Central memory CD8-positive, alpha-beta T cell (primary cell): Measurements from ENCODE around the gene UBE2A.

Source experiments
- ATAC-seq: fragments of 150-1000 bp; cut with Tn5 transposase; replicated peaks from 2 replicates; pipeline ENCODE4 v1.10.0; 2022; ENCODE audit warnings: mild to moderate bottlenecking, moderate FRiP score, moderate number of reproducible peaks; ENCODE audit not compliant: poor library complexity, severe bottlenecking; ENCODE audit errors: extremely low read depth
- DNase-seq, 2 donors: peaks; one replicate each; pipeline ENCODE4 v3.0.0; 2021; ENCODE audit warnings: low spot score in 2 of 2
- H3K27ac Mint-ChIP-seq: one replicate; pipeline ENCODE4 v1.8.0; 2022; ENCODE audit warnings: low read depth, mild to moderate bottlenecking, moderate library complexity, mixed read lengths
- H3K27me3 Mint-ChIP-seq: one replicate; pipeline ENCODE4 v1.8.0; 2022; ENCODE audit warnings: mixed read lengths
- H3K36me3 Mint-ChIP-seq: one replicate; pipeline ENCODE4 v1.8.0; 2022; ENCODE audit warnings: mild to moderate bottlenecking, moderate library complexity, mixed read lengths; ENCODE audit not compliant: insufficient read depth
- H3K4me1 Mint-ChIP-seq: one replicate; pipeline ENCODE4 v1.8.0; 2022; ENCODE audit warnings: mixed read lengths
- H3K4me3 Mint-ChIP-seq: one replicate; pipeline ENCODE4 v1.8.0; 2022; ENCODE audit warnings: mild to moderate bottlenecking, moderate library complexity, mixed read lengths
- H3K9me3 Mint-ChIP-seq: one replicate; pipeline ENCODE4 v1.8.0; 2022; ENCODE audit warnings: mixed read lengths

Gene UBE2A

GRCh38 chrX:119579414-119579813 lies 5.1 kb downstream of the UBE2A start:
- Mint-ChIP-seq H3K27ac (no peak overlapping the region), H3K27me3 (no peaks in the 10 kb centered on the region), H3K36me3 (peaks cover 16% of the 10 kb centered on the region), H3K4me3 (no peak overlapping the region), H3K9me3 (no peaks in the 10 kb centered on the region), H3K4me1 (peaks cover 8% of the 10 kb centered on the region)
- DNase-seq = no peak
- ATAC-seq = no peak

GRCh38 chrX:119583431-119584059 lies 9.2 kb downstream of the UBE2A start:
- DNase-seq = no peak
- Mint-ChIP-seq H3K4me3 (no peak overlapping the region), H3K36me3 (peaks cover 15% of the 10 kb centered on the region), H3K9me3 (no peaks in the 10 kb centered on the region), H3K27me3 (no peaks in the 10 kb centered on the region), H3K27ac (peak overlapping the region; percentile 61), H3K4me1 (peaks cover 8% of the 10 kb centered on the region)
- no peak for ATAC-seq

GRCh38 chrX:119589810-119590209 lies 15.4 kb downstream of the UBE2A start:
- H3K4me3 Mint-ChIP-seq = no peak overlapping the region
- H3K4me1 Mint-ChIP-seq = peaks cover 7% of the 10 kb centered on the region
- ATAC-seq (no peak), DNase-seq (no peak)
- H3K36me3 Mint-ChIP-seq = peaks cover 35% of the 10 kb centered on the region
- no peaks in the 10 kb centered on the region for H3K9me3 Mint-ChIP-seq
- peak overlapping the region; percentile 35 for H3K27ac Mint-ChIP-seq
- H3K27me3 Mint-ChIP-seq = no peaks in the 10 kb centered on the region

- H3K4me1 Mint-ChIP-seq = peaks cover 20% of the 10 kb centered on the region
- DNase-seq = no peak
- no peak for ATAC-seq
- H3K36me3 Mint-ChIP-seq = peaks cover 25% of the 10 kb centered on the region
- H3K27me3 Mint-ChIP-seq = no peaks in the 10 kb centered on the region
- no peak overlapping the region for H3K4me3 Mint-ChIP-seq
- no peak overlapping the region for H3K27ac Mint-ChIP-seq
- H3K9me3 Mint-ChIP-seq = no peaks in the 10 kb centered on the region
Measured at GRCh38 chrX:119602701-119603255, 28.4 kb downstream of the UBE2A start.

GRCh38 chrX:119604766-119605463 lies 30.6 kb downstream of the UBE2A start:
- H3K9me3 Mint-ChIP-seq = no peaks in the 10 kb centered on the region
- no peaks in the 10 kb centered on the region for H3K27me3 Mint-ChIP-seq
- no peak for ATAC-seq
- peaks cover 22% of the 10 kb centered on the region for H3K36me3 Mint-ChIP-seq
- peaks cover 21% of the 10 kb centered on the region for H3K4me1 Mint-ChIP-seq
- H3K4me3 Mint-ChIP-seq = peak overlapping the region; percentile 93
- H3K27ac Mint-ChIP-seq = peak overlapping the region; percentile 95
- DNase-seq = no peak

- ATAC-seq (peak; percentile 62), DNase-seq (peak in 1 of 2 donors; percentile 19)
- Mint-ChIP-seq H3K9me3 (no peaks in the 10 kb centered on the region), H3K4me1 (peaks cover 26% of the 10 kb centered on the region), H3K27ac (peak overlapping the region; percentile 95), H3K27me3 (no peaks in the 10 kb centered on the region), H3K4me3 (peak overlapping the region; percentile 93), H3K36me3 (peaks cover 17% of the 10 kb centered on the region)
Measured at GRCh38 chrX:119605464-119606279, 31.3 kb downstream of the UBE2A start.

- DNase-seq = peak; percentile 79 to 88
- H3K27me3 Mint-ChIP-seq = no peaks in the 10 kb centered on the region
- H3K4me1 Mint-ChIP-seq = peaks cover 26% of the 10 kb centered on the region
- H3K9me3 Mint-ChIP-seq = no peaks in the 10 kb centered on the region
- peak; percentile 85 for ATAC-seq
- H3K36me3 Mint-ChIP-seq = peaks cover 14% of the 10 kb centered on the region
- peak within 1 kb of the TSS; percentile 93 for H3K4me3 Mint-ChIP-seq
- H3K27ac Mint-ChIP-seq = peak within 1 kb of the TSS; percentile 95
Measured at GRCh38 chrX:119606280-119607017, 32.1 kb downstream of the UBE2A start, which contains the start of gene NKRF. Gene NKRF, minus strand, starts transcription at chrX:119606424.

- DNase-seq (no peak), ATAC-seq (no peak)
- Mint-ChIP-seq H3K4me3 (peak overlapping the region; percentile 93), H3K27me3 (no peaks in the 10 kb centered on the region), H3K9me3 (no peaks in the 10 kb centered on the region), H3K27ac (peak overlapping the region; percentile 95), H3K4me1 (peaks cover 21% of the 10 kb centered on the region), H3K36me3 (peaks cover 14% of the 10 kb centered on the region)
Measured at GRCh38 chrX:119607018-119607389, 32.6 kb downstream of the UBE2A start.

- no peak overlapping the region for H3K27ac Mint-ChIP-seq
- ATAC-seq = no peak
- H3K36me3 Mint-ChIP-seq = peaks cover 7% of the 10 kb centered on the region
Measured at GRCh38 chrX:119614776-119615175, 40.4 kb downstream of the UBE2A start.

GRCh38 chrX:119617517-119618164 lies 43.3 kb downstream of the UBE2A start:
- ATAC-seq (no peak), DNase-seq (no peak)
- Mint-ChIP-seq H3K27ac (no peak overlapping the region), H3K27me3 (no peaks in the 10 kb centered on the region), H3K36me3 (peaks cover 11% of the 10 kb centered on the region), H3K4me3 (no peak overlapping the region), H3K9me3 (no peaks in the 10 kb centered on the region), H3K4me1 (peaks cover 6% of the 10 kb centered on the region)

More at GRCh38 chrX:119614776-119615175, 40.4 kb downstream of the UBE2A start:
- Mint-ChIP-seq H3K9me3 (no peaks in the 10 kb centered on the region), H3K27me3 (no peaks in the 10 kb centered on the region), H3K4me3 (no peak overlapping the region), H3K4me1 (peaks cover 12% of the 10 kb centered on the region)
- DNase-seq = no peak

- no peak for DNase-seq
- H3K27me3 Mint-ChIP-seq = no peaks in the 10 kb centered on the region
- no peak for ATAC-seq
- no peak overlapping the region for H3K27ac Mint-ChIP-seq
- H3K4me1 Mint-ChIP-seq = peaks cover 6% of the 10 kb centered on the region
- H3K4me3 Mint-ChIP-seq = no peak overlapping the region
- H3K36me3 Mint-ChIP-seq = peaks cover 15% of the 10 kb centered on the region
- no peaks in the 10 kb centered on the region for H3K9me3 Mint-ChIP-seq
Measured at GRCh38 chrX:119618439-119618838, 44.1 kb downstream of the UBE2A start.
